GM19099 (cell line): Measurements from ENCODE around the gene KDM4E.

ENCODE experiments used
- POLR2A ChIP-seq: IDR thresholded peaks from 3 replicates; pipeline ENCODE4 v1.6.1; 2011; ENCODE audit warnings: low read depth; ENCODE audit not compliant: insufficient read length; ENCODE audit errors: extremely low read depth

The KDM4E gene

GRCh38 chr11:95024958-95025357 lies at the start of gene KDM4E:
KDM4E (plus strand) TSS chr11:95025258; CDS start chr11:95025558, 300 bp downstream.
- TF ChIP-seq POLR2A = no peak

- no peak for TF ChIP-seq POLR2A
Observed at GRCh38 chr11:94975599-94975998, 49.5 kb upstream of the KDM4E start.

- no peak for TF ChIP-seq POLR2A
Observed at GRCh38 chr11:94987378-94987777, 37.7 kb upstream of the KDM4E start.

GRCh38 chr11:94988748-94989147 lies 36.3 kb upstream of the KDM4E start:
- TF ChIP-seq POLR2A = no peak

- TF ChIP-seq POLR2A = no peak
Observed at GRCh38 chr11:94993400-94993943, 31.6 kb upstream of the KDM4E start.

- no peak for TF ChIP-seq POLR2A
Observed at GRCh38 chr11:94997437-94997836, 27.6 kb upstream of the KDM4E start.

GRCh38 chr11:94998285-94998684 lies 26.8 kb upstream of the KDM4E start:
- TF ChIP-seq POLR2A = no peak

GRCh38 chr11:95003716-95004115 lies 21.3 kb upstream of the KDM4E start:
- no peak for TF ChIP-seq POLR2A

- no peak for TF ChIP-seq POLR2A
Observed at GRCh38 chr11:95005642-95006041, 19.4 kb upstream of the KDM4E start.

- no peak for TF ChIP-seq POLR2A
Observed at GRCh38 chr11:95011376-95011775, 13.7 kb upstream of the KDM4E start.

GRCh38 chr11:95014184-95014821 lies 10.8 kb upstream of the KDM4E start:
- no peak for TF ChIP-seq POLR2A

- TF ChIP-seq POLR2A = no peak
Observed at GRCh38 chr11:95016139-95016538, 8.9 kb upstream of the KDM4E start.

GRCh38 chr11:95028357-95028756 lies 3.3 kb downstream of the KDM4E start:
- TF ChIP-seq POLR2A = no peak

GRCh38 chr11:95033051-95033450 lies 8.0 kb downstream of the KDM4E start:
- no peak for TF ChIP-seq POLR2A

- TF ChIP-seq POLR2A = no peak
Observed at GRCh38 chr11:95035316-95035715, 10.3 kb downstream of the KDM4E start.

- no peak for TF ChIP-seq POLR2A
Observed at GRCh38 chr11:95042239-95042638, 17.2 kb downstream of the KDM4E start.

GRCh38 chr11:95042906-95043305 lies 17.8 kb downstream of the KDM4E start:
- no peak for TF ChIP-seq POLR2A
